GM11168 (cell line): ENCODE measurements around the gene PTRH2.
"Not testable (repeated sequence)": the region's sequence is repeated elsewhere in the genome, so short reads cannot be mapped to it uniquely, and the experiment has no call there.

ENCODE experiments used
- in situ Hi-C: fragments of 300-500 bp; cut with MboI; formaldehyde crosslinking; loops from one replicate; pipeline ENCODE4 v1.12.0; 2022; ENCODE audit warnings: low sequenced_read_pairs; ENCODE audit not compliant: unreplicated experiment

Gene PTRH2

GRCh38 chr17:59707149-59707970 is at the start of gene PTRH2, which contains the start of gene VMP1:
PTRH2 (minus strand) TSS chr17:59707430; CDS start chr17:59697978, 9,452 bp downstream.
VMP1 (plus strand) TSS chr17:59707654; CDS start chr17:59731447, 23,793 bp downstream.
- in situ Hi-C loops = no loop called here

DNA sequence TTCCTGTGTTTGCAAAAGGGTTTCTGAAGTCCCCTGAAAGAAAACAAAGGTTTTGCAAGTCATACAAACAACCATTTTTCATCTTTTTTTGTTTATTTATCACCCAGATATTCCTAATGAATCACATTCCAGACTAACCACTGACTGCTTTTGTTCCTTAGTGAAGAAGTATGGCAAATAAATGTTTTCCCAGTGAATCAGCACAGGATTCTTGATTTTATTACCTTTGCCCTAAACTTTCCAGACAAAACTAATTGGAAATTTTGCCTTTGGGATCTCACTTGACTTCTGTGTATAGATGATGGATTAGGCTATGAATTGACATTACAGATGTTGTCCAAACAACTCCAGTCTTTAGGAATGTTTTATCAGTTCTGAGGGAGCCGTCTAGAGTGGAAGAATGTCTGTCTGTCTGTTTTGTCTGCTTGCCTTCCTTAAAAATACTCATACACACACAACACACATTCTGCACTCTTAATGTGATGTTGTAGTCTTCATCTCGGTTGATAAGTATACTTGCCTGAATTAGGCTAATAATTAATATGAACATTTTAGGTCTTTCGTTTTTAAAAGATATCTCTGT is 49.1 kb upstream of the PTRH2 start:
- in situ Hi-C loops = no loop called here

- in situ Hi-C loops = not testable (repeated sequence)
Measured at GRCh38 chr17:59755069-59755468, 47.8 kb upstream of the PTRH2 start.

GRCh38 chr17:59754552-59754951 is 47.3 kb upstream of the PTRH2 start:
- in situ Hi-C loops = no loop called here

DNA sequence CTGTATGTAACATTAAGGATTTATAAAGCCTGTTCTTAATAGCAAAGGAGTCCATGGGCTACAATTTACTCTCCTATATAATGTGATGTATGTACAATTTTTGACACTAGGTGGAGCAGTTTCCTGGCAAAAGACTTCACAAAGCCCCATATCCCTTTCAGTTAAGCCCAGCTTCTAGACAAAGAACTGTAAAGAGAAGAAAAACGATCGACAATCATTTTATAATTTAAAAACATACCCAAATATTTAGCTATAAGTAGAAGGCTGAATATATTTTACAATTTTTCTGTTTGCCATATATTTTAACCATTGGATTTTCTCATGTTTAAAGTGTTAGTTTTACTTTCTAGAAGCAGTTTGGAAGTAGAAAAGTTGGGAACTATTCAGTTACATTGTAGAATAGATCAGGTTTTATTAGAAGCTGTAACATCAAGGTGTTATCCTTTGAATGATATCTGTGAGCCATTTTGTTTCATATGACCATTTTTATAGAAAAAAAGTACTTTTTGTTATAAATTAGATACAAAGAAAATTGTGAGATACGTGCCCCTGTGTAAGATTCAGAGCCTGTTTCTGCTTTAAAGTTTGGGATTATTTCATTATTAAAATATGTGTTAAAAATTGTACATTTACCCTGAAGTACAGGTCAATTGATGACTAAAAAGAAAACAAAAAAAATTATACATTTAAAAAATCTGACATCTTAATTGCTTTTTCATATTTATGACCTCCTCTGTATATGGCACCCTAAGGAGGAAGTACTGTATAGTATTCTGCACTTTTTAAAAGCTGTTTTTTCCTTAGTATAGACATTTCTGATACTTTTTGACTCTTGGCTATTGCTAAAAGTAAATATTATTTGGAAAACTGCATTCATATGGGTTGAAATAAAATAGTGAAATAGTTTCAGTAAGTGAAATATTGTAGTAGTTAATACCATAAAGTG is 46.6 kb upstream of the PTRH2 start:
- in situ Hi-C loops = no loop called here

DNA sequence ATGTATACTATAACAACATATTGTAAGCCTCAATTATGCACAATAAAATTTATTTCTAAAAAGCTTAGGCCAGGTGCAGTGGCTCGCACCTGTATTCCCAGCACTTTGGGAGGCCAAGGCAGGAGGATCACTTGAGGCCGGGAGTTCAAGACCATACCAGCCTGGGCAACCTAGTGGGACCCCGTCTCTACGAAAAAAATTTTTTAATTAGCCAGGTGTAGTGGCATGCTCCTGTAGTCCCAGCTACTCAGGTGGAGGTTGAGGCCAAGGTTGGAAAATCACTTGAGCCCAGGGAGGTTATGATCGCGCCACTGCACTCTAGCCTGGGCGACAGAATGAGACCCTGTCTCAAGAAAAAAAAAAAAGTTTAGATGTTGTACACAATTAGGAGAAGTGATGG is 45.7 kb upstream of the PTRH2 start:
- in situ Hi-C loops = no loop called here

- in situ Hi-C loops = no loop called here
Measured at GRCh38 chr17:59752446-59752845, 45.2 kb upstream of the PTRH2 start.

DNA sequence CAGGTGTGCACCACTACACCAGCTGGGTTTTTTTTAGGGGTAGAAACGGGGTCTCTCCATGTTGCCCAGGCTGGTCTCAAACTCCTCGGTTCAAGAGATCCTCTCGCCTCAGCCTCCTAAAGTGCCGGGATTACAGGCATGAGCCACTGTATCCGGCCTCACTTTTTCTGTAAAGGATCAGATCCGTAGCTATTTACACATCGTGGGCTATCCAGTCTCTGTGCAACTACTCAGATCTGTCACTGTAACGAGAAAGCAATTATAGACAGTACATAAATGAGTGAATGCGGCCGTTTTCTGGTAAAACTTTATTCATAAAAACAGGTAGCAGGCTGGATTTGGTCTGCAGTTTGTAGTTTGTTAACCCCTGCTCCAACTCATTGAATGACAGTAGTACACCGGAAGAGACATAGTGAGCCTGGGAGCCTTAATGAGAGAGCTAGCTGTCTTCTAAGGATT is 44.8 kb upstream of the PTRH2 start:
- in situ Hi-C loops = no loop called here

- in situ Hi-C loops = loop anchor here (5.0 to 25.0 kb wide), 2 partner anchors 99 to 339 kb away; partner anchors contain the start of gene HEATR6
Measured at GRCh38 chr17:59748591-59748990, 41.4 kb upstream of the PTRH2 start.

DNA sequence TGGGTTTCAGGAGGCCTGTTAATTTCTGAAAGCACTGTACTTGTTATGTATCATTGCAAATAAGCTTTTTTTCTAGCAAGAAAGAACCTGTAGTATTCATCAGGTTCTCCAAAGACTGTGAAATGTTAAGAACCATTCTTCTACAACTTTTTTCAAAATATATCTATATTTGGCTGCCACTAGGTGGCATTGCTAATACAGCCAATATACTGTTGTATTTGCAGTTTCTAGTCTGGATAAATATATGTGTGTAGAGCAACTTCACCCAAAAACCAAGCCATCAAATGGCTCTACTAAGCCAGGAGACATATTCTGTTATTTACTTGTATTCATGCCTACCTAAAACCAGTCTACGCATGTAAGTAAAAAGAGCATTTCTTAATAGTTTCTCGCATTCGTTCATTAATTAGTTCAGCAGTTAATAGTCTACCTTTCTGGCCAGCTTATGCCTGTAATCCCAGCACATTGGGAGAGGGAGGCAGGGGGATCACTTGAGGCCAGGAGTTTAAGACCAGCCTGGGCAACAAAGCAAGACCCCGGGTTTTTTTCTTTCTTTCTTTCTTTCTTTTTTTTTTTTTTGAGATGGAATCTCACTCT is 39.7 kb upstream of the PTRH2 start:
- in situ Hi-C loops = loop anchor here (5.0 to 25.0 kb wide), 2 partner anchors 100 to 340 kb away; partner anchors contain the start of gene HEATR6

- in situ Hi-C loops = loop anchor here (5.0 to 25.0 kb wide), 2 partner anchors 102 to 342 kb away; partner anchors contain the start of gene HEATR6
Measured at GRCh38 chr17:59745040-59745439, 37.8 kb upstream of the PTRH2 start.

DNA sequence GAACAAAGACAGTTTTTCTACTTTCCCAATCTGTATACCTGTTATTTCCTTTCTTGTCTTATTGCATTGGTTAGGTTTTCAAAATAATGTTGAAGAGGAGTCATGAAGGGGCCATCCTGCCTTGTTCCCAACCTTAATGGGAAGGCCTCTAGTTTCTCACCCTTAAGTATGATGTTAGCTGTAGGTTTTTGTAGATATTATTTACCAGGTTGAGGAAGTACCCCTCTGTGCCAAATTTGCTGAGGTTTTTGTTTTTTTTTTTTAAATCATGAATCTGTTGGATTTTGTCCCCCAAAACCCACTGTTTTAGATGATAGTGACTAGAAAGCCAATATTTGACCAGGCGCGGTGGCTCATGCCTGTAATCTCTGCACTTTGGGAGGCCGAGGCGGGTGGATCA is 36.6 kb upstream of the PTRH2 start:
- in situ Hi-C loops = loop anchor here (25.0 kb wide), 1 partner anchor 343 kb away; the partner anchor contains the start of gene HEATR6

DNA sequence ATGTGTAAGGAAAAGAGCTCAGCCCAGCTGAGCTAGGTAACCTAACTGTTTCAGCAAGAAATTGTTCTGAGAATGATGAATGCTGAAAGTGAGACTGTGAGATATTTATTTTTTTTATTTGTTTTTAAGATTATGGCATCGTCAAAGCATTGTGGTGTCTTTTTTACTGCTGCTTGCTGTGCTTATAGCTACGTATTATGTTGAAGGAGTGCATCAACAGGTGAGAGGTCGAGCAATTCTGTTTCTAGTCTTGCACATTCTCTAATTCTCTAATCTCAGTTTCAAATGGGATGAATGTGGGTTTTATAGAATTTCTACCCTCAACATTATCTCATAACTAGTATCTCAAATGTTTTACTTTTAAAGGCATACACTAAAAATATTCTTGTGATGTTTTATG is 30.1 kb upstream of the PTRH2 start:
- in situ Hi-C loops = loop anchor here (25.0 kb wide), 1 partner anchor 350 kb away; the partner anchor contains the start of gene HEATR6

DNA sequence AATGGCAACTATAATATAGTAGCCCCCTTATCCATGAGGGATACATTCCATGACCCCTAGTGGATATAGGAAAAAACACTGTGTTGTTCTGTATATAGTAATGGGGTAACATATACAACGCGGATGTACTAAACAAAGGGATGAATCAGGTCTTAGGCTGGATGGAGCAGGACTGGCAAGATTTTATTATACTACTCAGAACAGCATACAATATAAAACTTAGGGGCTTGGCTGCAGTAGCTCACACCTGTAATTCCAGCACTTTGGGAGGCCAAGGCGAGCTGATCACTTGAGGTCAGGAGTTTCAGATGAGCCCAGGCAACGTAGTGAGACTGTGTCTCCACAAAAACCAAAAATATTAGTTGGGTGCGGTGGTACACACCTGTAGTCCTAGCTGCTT is 27.0 kb upstream of the PTRH2 start:
- in situ Hi-C loops = loop anchor here (25.0 kb wide), 1 partner anchor 353 kb away; the partner anchor contains the start of gene HEATR6

DNA sequence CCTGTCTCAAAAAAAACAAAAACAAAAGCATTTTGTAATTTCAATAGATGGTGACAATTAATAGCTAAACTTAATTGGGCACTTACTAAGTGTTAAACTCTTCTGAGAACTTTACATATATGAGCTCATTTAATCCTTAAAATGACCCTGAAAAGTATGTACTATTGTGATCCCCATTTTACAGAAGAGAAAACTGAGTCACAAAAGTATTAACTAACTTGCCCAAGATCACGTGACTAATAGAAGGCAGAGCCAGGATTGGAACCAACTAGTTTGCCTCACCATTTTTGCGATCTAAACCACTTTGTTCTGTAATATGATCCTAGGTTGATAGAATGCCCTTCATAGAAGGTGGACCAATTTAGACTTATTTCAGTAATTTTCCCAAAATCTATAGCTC is 26.5 kb upstream of the PTRH2 start:
- in situ Hi-C loops = loop anchor here (25.0 kb wide), 1 partner anchor 354 kb away; the partner anchor contains the start of gene HEATR6

DNA sequence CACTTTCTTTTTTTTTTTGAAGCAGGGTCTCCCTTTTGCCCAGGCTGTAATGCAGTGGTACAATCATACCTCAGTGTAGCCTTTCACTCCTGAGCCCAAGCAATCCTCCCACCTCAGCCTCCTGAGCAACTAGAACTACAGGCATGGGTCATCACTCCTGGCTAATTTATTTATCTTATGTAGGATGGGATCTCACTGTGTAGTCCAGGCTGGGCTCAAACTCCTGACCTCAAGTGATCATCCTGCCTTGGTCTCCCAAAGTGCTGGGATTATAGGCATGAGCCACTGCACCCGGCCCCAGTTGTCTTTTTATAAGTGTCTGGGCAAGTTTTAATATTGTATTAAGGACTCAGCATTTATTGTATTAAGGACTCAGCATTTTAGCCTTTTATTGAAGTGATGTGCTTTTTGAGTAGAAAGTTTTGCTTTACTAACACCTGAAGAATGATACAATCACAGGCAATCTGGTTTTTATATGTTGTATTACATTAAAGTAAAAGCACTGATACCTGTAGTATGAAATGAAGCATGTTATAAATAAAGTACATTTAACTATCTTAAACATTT is 23.1 kb upstream of the PTRH2 start:
- in situ Hi-C loops = loop anchor here (25.0 kb wide), 1 partner anchor 357 kb away; the partner anchor contains the start of gene HEATR6

- in situ Hi-C loops = loop anchor here (25.0 kb wide), 1 partner anchor 359 kb away; the partner anchor contains the start of gene HEATR6
Measured at GRCh38 chr17:59727817-59728533, 20.7 kb upstream of the PTRH2 start.

- in situ Hi-C loops = loop anchor here (25.0 kb wide), 1 partner anchor 362 kb away; the partner anchor contains the start of gene HEATR6
Measured at GRCh38 chr17:59725691-59726090, 18.5 kb upstream of the PTRH2 start.
